Measurements from ENCODE around the gene SYK.
A peak's percentile ranks its signal among the peaks of the same experiment; 100 is the strongest.

The SYK gene

DNA sequence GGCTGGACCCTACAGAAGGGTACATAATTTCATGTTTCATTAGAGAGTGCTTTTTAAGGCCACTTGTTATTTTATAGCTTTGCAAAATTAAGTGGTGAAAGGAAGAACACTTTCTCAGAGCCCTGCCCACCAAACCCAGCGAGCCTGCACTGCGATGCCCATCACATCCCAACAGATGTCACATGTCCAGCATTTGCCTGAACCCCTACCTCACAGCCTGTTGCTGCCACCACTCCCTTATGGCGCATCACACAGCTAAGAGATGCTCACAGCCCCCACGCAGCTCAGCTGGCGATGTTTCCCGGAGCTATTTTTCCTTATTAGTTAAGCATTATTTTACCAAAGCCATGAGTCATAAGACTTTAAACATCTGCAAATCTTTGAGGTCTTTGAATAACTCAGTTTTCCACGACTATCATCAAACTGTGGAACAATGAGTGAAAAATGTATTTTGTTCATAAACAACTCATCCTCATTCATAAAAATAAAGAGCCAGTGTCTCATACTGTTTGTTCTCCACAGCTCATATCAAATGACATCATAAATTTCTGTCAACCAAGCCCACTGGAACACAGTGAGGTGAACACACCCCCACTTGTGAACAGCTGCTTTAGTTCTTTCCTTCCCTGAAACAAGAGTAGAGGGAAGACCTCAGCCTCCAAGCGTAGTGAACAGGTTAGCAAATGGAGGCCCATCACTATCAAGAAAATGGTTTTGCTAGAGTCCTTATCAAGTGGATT, 104.9 kb downstream of the SYK start:
- DNase-seq (ENCODE audit: low read depth): no peak

DNA sequence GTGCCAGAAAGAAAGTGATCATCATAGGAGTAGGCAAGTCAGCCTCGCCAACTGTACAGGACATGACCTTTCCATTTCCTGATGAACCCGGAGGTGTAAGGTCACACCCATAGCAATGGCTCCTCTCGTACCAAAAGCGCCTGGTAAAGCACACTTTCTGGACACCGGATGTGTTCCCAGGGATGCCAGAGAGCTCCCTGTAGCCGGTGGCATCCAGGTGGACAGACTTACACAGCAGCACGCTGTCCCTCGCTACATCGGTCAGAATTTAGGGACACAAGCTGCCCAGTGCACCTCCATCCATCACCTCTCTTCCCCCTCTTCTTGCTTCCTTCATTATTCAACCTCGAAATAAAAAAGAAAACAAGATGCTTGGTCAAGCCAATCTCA, 105.4 kb downstream of the SYK start:
- DNase-seq (ENCODE audit: low read depth): no peak

DNA sequence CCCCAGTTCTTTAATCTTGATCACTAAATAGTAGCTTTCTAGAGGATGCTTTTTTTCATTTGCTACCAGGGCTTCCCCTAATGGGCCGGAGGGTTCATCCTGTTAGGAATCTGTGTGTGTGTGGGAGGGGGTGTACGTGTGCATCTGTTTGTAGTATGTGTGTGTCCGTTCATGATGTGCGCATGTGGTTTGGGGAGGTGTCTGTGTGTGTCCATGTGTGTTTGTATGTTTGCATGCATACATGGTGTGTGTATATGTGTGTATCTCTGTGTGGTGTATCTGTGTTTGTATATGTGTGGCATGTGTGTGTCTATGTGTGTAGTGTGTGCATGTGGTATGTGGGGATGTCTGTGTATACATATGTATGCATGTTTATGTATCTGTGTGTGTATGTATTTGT, 106.2 kb downstream of the SYK start:
- no peak for DNase-seq (ENCODE audit: low read depth)

DNA sequence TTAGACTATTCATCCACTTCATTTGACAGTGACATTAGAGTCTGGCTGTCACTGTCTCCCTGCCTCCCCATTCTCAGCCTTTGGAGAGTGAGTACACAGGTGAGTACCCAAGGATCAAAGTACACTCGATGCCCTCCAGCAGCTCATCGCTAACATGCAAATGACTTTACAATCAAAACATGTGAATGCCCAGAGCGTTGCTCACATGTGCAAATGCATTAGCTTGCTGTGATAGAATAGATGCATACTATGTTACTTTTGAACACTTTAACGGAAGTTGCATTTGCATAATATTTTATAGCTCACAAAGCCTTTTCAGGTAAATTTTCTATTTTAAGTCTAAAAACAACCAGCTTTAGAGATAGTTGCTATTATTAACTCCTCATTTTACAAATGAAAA, 107.6 kb downstream of the SYK start:
- DNase-seq (ENCODE audit: low read depth): no peak

DNA sequence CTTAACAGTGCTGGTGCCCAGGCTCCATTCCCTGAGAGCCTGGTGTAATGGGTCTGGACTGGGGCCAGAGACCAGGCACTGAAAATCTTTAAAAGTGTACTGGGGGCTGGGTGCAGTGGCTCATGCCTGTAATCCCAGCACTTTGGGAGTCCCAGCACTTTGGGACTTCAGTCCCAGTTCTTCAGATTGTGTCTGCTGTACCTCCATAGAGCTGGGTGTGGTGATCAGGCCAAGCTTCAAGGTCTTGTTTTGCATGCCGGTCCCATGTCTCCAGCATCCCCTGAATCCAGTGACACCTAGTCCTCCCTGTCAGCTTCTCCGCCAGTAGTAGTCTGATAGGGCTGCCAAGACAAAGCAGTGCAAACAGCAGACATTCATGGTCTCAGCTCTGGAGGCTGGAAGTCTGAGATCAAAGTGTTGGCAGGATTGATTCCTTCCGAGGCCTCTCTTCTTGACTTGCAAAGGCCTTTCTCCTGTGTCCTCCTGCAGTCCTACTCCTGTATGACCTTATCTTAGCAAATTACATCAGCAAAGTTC, 108.2 kb downstream of the SYK start:
- DNase-seq (ENCODE audit: low read depth): no peak

DNA sequence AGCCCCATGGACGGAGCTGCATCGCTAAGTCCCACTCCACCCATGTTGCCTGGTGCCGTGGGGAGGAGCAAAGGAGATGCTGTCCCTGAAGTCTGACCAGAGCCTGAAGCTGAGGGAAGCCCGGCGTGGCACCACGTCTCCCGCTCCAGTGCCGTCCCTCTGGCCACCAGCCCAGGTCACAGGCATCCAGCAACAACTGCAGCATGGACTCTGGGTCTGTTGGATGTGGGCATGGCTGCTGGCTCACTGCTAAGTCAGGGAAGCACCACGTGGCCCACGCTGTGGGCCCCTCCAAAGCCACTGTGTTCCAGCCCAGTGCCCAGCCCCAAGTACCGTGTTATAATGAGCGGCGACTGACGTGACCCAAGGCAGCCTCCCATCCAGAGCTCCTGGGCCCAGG, 112.6 kb downstream of the SYK start:
- no peak for DNase-seq (ENCODE audit: low read depth)

DNA sequence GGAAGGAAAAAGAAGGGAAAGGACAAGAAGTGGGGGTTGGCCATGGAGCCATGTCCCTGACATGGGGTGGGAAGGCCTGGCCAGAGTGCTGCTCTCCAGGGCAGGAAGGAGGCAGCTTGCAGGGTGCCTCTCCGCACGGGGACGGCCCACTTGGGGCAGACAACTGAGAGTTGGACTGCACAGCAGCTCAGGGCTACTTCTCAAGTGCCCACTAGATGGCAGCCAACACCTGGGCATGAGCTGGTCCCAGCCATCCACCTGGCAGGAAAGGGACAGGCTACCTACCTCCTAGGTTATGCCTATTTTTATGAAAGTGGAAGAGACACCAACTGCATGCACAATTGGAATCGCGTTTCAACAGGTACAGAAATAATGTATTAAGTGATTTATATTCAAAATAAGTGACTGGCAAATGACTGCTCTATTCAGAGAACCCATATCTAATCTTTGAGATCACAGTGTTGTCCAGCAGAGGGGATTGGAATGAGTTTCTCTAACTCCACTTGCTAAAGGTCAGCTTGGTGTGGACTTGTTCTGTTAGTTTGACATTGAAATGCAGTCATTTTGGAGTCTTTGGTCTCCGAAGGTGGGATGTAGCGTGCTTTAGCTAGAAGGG, 113.4 kb downstream of the SYK start:
- peak; percentile 67 for DNase-seq (ENCODE audit: low read depth)

DNA sequence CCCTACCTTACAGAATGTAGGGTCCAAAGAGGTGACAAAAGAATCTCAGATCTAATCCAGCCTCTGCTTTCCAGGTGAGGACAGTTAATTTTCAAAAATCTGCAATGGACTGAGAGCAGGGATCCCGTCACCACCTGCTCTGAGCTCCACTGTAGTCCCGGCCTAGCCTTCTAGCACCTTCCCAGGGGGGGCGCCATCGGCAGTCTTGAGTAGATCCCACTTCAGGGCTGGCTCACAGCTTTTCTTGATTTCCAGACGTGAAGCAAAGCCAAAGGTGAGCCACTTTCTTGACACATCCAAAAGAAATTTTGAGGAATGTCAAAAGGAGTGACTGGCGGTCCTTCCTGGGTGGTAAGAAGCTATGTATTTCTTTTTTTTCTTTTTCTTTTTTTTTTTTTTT, 114.1 kb downstream of the SYK start:
- no peak for DNase-seq (ENCODE audit: low read depth)

DNA sequence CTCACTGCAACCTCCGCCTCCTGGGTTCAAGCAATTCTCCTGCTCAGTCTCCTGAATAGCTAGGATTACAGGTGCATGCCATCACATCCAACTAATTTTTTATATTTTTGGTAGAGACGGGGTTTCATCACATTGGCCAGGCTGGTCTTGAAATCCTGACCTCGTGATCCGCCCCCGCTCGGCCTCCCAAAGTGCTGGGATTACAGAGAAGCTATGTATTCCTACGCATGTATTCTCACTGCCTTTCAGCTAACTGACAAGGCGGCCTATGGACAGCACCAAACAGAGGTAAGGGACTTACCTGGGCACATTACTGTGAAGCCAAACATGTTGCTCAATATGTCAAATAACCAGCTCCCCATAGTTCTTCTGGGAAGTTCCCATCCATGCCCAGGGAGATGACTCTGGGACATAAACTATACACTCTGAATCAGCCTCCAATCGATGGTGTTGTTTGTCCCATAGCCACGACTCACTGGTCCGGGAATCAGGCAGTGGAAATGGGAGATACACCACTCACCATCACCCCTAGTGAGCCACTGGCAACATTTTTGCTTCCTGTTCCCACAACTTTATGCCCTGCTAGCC, 114.6 kb downstream of the SYK start:
- DNase-seq (ENCODE audit: low read depth): no peak

DNA sequence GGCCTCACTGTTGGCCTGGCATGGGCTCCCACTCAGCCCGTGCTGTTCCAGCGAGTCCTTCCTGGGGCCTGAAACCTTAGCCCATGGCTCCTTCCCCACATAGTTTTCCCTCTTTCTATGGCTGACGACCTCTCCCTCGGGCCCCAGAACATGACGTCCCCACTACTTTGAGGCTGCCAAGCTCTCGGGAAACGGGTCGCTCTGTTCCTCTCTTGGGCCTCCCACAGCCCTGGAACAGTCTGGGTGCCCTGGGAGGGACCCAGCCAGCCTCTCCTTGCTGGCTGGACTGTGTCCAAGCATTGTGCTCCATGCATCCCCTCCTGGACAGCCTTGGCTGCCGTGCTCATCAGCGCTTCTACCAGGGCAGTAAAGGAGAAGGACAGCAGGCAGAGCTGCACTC, 118.3 kb downstream of the SYK start:
- DNase-seq (ENCODE audit: low read depth): no peak

DNA sequence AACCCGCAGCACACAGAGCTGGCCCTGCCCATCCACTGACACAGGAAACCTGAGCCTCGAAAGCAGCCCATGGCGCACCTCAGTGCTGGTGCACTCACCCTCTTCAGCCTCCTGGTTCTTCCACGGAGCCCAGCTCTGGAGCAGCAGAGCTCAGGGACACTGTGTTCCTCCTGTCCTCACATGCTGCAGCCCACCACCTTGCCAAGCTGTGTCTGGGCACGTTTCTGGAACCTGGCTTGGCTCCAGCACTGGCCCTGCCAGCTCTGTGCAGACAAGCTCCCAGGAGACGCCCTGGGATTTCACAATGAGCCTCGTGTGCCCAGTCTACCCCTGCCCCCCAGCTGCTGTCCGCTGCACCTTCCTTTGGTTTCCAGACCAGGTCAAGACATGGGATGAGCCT, 119.5 kb downstream of the SYK start:
- DNase-seq (ENCODE audit: low read depth): no peak

DNA sequence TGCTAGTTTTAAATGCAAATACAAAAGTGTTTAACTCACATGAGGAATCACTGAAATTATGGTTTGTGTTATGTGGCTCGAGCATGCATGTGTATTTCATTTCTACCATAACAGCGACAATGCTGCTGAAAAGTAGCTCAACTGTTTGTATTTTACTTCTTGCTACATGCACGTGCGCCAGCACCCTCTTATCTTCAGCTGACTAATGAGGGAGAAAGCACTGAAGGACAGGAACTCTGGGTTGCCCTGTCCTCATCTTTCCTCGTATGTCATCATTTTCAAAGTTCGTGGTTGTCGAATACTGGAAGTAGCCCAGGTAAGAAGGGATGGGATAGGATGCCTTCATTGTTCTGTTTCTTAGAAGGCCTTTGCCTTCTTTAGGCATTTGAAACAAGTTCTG, 120.3 kb downstream of the SYK start:
- DNase-seq (ENCODE audit: low read depth): no peak

DNA sequence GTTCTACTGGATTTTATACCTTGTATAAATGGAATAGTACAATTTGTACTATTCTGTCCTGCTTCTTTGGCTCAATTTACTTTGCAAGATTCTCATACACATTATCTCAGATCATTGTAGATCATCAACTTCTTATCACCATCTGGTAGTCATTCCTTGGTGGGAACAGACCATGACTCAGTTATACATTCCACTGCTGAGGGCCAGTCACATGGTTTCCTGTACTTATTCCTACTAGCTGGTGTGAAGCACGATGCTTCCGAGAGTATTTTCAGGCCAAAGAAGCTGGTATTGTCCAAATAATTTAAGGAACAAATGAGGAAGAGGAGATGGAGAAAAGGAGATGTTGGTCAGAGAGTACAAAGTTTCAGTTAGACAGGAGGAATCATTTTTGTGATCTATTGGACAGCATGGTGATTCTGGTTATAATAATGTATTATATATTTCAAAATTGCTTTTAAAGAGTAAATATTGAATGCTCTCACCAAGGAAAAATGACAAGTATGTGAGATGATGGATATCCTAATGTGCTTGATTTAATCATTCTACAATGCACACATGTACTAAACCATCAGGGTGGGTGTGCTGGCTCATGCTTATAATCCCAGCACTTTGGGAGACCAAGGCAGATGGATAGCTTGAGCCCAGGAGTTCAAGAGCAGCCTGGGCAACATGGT, 124.1 kb downstream of the SYK start:
- DNase-seq (ENCODE audit: low read depth): no peak

DNA sequence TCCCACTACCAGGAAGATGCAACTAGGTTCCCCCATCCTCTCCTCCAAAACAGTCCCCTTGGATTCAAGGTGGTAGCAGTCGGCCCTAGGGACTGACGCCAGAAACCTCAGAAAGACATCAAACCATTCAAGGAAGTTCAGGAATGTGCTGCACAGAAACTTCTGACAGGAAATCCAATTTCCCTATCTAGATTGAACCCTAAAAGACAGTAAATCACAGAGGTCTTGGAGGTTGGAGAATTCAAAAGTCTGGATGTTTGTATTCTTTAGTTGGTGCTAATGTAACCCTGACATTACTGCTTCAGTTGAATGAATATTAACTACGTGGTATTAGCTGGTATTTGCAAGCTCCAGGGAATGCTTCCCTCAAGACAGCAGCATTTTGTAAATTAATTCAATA, 125.3 kb downstream of the SYK start:
- DNase-seq (ENCODE audit: low read depth): no peak

DNA sequence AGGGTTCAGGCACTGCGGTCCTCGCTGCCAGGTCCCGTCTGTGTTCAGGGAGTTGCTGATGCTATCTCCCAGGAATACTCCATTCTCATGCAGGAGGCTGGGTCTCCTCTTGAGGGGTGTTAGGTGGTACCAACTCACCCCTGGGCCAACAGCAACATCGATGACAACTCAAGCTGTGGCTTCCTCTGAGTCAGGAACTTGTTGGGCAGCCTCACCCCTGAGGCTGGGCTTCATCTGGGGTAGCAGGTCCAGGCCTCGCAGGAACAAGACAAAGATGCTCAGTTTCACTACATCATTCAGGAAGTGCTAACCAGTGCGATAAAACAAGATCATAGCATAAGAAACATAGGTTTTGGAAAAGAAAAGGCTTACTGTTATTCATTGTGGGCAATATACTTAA, 125.9 kb downstream of the SYK start:
- no peak for DNase-seq (ENCODE audit: low read depth)

DNA sequence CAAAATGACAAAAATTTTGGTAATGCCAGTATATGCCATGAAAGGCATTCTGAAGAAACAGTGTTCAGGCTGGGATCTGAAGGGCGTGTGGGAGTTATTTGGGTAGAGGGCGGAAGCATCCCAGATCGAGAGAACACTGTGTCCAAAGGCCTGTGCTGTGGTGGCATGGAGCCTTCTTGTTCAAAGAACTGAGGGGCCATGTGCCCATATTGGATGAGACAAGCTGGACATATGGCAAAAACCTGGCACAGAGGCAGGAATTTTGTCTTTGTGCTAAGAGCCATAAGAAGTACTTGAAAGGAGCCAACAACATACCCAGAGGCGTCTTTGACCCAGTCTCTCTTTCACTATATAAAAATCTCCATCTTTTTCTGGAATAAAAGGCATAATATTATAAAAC, 128.0 kb downstream of the SYK start:
- DNase-seq (ENCODE audit: low read depth): no peak

DNA sequence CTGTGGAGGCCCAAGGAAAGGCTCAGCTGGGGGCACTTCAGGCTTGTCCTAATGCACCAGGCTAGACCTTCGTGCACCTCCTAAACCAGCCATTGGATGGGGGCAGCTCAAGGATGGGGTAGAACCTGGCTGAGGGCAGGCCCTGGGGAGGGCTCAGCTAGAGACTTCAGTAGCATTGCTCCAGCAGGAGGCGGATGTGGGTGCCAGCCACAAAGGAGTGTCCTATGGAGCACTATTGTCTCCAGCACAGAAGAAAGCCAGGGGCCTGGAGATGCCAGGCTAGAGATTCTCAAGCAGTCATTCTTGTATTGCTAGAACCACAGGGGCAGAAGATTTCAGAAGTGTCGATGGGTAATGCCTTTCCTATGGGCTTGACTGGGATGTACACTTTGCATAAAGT, 131.8 kb downstream of the SYK start:
- no peak for DNase-seq (ENCODE audit: low read depth)

DNA sequence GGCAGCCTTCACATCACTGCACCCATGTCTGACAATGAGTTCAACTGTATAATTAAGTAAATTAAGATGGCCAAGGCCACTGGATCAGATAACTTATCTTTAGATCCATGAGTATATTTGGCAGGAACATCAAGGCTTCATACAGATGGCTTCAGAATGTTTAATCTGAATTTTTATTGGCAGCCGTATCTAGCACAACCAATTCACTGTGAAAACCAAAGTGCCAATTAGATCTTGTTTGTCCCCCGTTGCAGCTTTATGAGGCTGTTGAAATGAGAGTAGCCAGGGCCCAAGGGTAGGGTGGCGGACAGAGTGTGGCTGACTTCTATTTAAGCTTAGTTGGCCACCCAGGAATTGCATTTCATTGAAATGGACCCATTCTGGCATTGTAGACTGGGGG, 137.7 kb downstream of the SYK start:
- no peak for DNase-seq (ENCODE audit: low read depth)

DNA sequence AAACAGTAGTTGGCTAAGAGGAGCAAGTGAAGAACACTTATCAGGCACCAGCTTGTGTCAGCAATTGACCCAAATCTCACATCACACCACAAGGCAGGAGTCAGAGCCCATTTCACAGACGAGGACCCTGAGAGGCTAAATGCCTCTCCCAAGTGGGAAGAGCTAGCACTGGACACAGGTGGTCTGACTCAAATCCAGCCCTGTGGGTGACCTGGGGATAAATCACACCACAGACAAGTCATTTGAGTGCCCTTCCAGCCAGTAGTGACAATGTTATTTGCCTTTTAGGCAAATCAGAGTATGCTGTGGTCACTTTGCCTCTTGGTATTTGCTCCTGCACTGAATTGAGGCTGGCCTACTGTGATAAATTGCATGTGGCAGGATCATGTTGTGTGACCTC, 138.7 kb downstream of the SYK start:
- DNase-seq (ENCODE audit: low read depth): no peak

DNA sequence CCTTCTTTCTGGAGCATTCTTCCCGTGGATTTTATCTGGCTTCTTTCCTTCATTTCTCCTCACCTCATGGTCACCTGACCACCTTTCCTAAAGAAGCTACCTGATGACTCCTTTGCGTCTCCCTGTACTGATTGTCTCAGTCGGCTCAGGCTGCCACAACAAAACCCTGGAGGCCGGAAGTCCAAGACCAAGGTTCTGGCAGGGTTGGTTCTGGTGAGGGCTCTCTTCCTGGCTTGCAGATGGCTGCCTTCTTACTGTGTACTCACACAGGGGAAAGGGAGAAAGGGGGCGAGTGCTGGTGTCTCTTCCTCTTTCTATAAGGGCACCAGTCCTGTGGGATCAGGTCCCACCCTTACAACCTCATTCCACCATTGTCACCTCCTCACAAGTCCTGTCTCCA, 140.0 kb downstream of the SYK start:
- no peak for DNase-seq (ENCODE audit: low read depth)

DNA sequence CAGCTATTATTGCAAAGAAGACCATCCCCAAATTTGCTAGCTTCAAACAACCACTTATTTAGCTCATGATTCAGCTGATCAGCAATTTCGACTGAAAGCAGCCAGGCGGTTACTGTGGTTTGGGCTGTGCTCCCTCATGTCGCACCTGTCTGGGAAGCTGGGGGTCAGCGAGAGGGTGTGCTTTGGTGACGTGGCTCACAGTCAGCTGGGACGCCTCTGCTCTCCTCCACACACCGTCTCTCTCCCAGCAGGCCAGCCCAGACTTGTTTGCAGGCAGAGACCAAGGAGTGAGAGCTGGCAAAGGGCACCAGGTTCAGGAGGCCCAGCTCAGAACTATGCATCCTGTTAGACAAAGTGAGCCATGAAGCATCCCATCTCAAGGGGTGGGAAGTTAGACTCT, 140.9 kb downstream of the SYK start:
- DNase-seq (ENCODE audit: low read depth): no peak

DNA sequence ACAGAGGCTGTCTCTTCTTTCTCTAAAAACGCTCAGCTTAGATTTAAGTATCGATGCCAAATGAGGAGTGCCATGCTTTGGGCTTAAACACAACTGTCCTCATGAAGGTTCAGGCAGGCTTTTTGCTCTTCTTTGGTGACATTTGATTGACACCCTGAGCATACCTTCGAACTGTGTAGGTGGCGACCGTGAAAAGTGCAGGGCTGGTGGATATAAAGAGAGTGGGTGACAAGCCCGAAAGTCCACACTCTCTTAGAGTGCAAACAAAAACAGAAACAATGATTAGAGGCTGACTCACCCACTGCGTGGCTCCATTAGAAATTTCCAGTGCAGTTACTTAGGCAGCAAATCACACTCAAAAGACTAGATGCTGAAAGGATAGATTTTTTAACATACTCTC, 141.7 kb downstream of the SYK start:
- no peak for DNase-seq (ENCODE audit: low read depth)

DNA sequence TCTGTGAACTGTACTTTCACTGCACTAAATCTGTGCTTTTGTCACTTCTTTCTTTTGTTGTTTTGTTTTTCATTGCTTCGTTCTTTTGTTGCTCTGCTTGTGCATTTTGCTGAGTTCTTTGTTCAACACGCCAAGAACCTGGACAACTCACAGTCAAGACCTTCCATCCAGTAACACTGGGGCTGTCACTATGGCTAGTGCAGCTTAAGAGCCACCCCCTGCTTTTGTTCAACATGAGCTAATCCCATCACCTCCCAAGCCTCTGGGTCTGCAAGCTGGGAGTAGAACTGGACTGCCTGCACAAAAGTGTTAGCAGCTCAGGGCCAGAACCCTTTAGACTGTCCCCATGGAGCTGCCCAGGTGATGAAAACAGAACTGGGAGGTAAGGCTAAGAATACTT, 143.7 kb downstream of the SYK start:
- no peak for DNase-seq (ENCODE audit: low read depth)

Measured in stimulated activated CD4-positive, alpha-beta T cell treated with anti-CD3 and anti-CD28 coated beads, Interleukin-2, amount 100 ng/mL, for 4 hours (primary cell).